ENCODE results near the gene PLXNA2. TPM values are rescaled to one million over a fixed set of nuclear protein-coding genes. Genes with fewer than 3 reads are reported as not detected.

Gene PLXNA2
- total and polyA plus RNA-seq, 11 donors = 9.2 to 28.2 (median 18.0) TPM

GRCh38 chr1:208057056-208057455, 187.1 kb downstream of the PLXNA2 start:
- no peak for DNase-seq
- TF ChIP-seq CTCF (IDR thresholded peaks at IDR 0.05) (no peak), POLR2A (IDR thresholded peaks at IDR 0.05) (no peak)
- Histone ChIP-seq H3K36me3 (peaks cover 0 to 91% (median 60%) of the 10 kb centered on the region in 9 donors), H3K4me3 (no peak overlapping the region), H3K27me3 (no peaks in the 10 kb centered on the region), H3K27ac (no peak overlapping the region), H3K9me3 (no peaks in the 10 kb centered on the region), H3K4me1 (peaks cover 0 to 6% (median 0%) of the 10 kb centered on the region in 12 donors)
- ATAC-seq = no peak
- WGBS, 4 donors = 49 to 93% (median 91%) methylated on average over 1 to 2 of the region's 2 CpGs
- intact Hi-C loops (cut with DNase I) = no loop called here

GRCh38 chr1:208055535-208055934, 188.6 kb downstream of the PLXNA2 start:
- Histone ChIP-seq H3K9me3 (no peaks in the 10 kb centered on the region), H3K36me3 (peaks cover 0 to 99% (median 70%) of the 10 kb centered on the region in 9 donors), H3K27me3 (no peaks in the 10 kb centered on the region), H3K4me3 (no peak overlapping the region), H3K4me1 (no peaks in the 10 kb centered on the region), H3K27ac (no peak overlapping the region)
- 93 to 96% (median 95%) methylated on average over 11 of the region's 11 CpGs for whole genome bisulfite sequencing, 4 donors
- intact Hi-C loops (cut with DNase I) = no loop called here
- TF ChIP-seq POLR2A (IDR thresholded peaks at IDR 0.05) (no peak), CTCF (IDR thresholded peaks at IDR 0.05) (no peak)
- no peak for DNase-seq
- no peak for ATAC-seq

- 79 to 83% (median 82%) methylated on average over 13 of the region's 13 CpGs for WGBS, 4 donors
- no peak overlapping the region for H3K27ac ChIP-seq
- no peaks in the 10 kb centered on the region for H3K27me3 ChIP-seq
- no peaks in the 10 kb centered on the region for H3K9me3 ChIP-seq
- intact Hi-C loops (cut with DNase I) = no loop called here
- H3K4me3 ChIP-seq = no peak overlapping the region
- TF ChIP-seq POLR2A (IDR thresholded peaks at IDR 0.05) (no peak), CTCF (IDR thresholded peaks at IDR 0.05) (no peak)
- ATAC-seq (no peak), DNase-seq (no peak)
- H3K4me1 ChIP-seq = no peaks in the 10 kb centered on the region
- peaks cover 0 to 99% (median 71%) of the 10 kb centered on the region in 9 donors for H3K36me3 ChIP-seq
Measured at GRCh38 chr1:208054911-208055379, 189.2 kb downstream of the PLXNA2 start.

- H3K27ac ChIP-seq = no peak overlapping the region
- H3K27me3 ChIP-seq = no peaks in the 10 kb centered on the region
- no peaks in the 10 kb centered on the region for H3K4me1 ChIP-seq
- DNase-seq = no peak
- H3K9me3 ChIP-seq = no peaks in the 10 kb centered on the region
- no peak for ATAC-seq
- 90 to 97% (median 96%) methylated on average over 4 to 6 of the region's 6 CpGs for WGBS, 4 donors
- no peak overlapping the region for H3K4me3 ChIP-seq
- intact Hi-C loops (cut with DNase I) = no loop called here
- no peak for TF ChIP-seq CTCF (IDR thresholded peaks at IDR 0.05)
- TF ChIP-seq POLR2A (IDR thresholded peaks at IDR 0.05) = no peak
- H3K36me3 ChIP-seq = peaks cover 0 to 99% (median 71%) of the 10 kb centered on the region in 9 donors
Measured at GRCh38 chr1:208054485-208054884, 189.7 kb downstream of the PLXNA2 start.
